Esophagus muscularis mucosa (tissue), 4 donors: Measurements from ENCODE around the gene CBFA2T3.

ENCODE experiments used
- EP300 ChIP-seq: sonication (generic); formaldehyde crosslinking; IDR thresholded peaks from one replicate; pipeline ENCODE4 v1.6.1; 2017; ENCODE audit warnings: antibody characterized with exemption
- POLR2A ChIP-seq: fragments of 450-650 bp; IDR thresholded peaks from one replicate; pipeline ENCODE4 v1.6.1; 2017; ENCODE audit warnings: antibody characterized with exemption, moderate library complexity, mild to moderate bottlenecking, low read depth
- POLR2AphosphoS5 ChIP-seq, 2 donors: sonication (generic); formaldehyde crosslinking; IDR thresholded peaks; one replicate each; pipeline ENCODE4 v1.6.1; 2017; ENCODE audit warnings: antibody characterized with exemption in 2 of 2
- TF ChIP-seq, protein P1 (sequence below), 3 experiments: fragments of 200-600 bp in 2 of 3; fragments of 450-650 bp in 1 of 3; sonication (generic) in 2 of 3; IDR thresholded peaks; one replicate each; pipeline ENCODE4 v1.5.1; 2017 to 2019; ENCODE audit warnings: antibody characterized with exemption in 3 of 3, mild to moderate bottlenecking in 2 of 3, moderate library complexity in 1 of 3

DNA sequence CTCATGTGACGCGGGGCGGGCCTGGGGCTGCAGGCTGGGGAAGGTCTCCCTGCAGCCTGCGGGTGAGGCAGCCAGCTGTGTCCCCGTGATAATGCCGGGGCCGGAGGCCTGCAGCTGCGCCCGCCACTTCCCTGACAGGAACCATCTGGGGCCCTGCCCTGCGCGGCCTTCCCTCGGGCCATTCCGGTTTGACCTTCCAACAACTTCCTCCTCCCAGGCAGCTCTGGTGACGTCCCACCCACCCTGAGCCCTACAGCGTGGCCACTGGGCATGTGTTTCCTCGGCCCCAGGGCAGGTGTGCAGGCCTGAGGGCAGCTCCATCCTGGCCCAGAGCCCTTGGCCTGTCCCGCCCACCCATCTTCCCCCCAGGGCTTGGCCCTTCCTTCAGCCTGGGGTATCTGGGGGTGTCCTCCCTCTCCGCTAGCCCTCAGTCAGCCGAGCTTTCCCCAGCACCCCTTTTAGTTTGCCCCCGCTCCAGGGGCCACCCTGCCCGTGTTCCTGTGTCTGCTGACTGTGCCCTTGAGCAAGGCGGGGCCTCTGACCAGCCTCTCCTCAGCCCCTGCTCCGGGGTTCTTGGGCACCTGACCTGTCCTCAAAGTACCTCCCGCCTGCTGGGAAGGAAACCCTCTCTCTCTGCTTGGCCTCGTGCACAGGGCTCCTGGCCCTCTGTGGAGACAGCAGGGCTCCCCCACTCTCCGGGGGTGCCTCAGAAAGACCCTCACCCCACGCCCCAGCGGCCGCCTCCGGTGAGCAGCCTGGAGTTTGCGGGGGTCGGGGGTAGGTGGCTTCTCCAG is at the start of gene CBFA2T3:
- TF ChIP-seq, protein P1, sequence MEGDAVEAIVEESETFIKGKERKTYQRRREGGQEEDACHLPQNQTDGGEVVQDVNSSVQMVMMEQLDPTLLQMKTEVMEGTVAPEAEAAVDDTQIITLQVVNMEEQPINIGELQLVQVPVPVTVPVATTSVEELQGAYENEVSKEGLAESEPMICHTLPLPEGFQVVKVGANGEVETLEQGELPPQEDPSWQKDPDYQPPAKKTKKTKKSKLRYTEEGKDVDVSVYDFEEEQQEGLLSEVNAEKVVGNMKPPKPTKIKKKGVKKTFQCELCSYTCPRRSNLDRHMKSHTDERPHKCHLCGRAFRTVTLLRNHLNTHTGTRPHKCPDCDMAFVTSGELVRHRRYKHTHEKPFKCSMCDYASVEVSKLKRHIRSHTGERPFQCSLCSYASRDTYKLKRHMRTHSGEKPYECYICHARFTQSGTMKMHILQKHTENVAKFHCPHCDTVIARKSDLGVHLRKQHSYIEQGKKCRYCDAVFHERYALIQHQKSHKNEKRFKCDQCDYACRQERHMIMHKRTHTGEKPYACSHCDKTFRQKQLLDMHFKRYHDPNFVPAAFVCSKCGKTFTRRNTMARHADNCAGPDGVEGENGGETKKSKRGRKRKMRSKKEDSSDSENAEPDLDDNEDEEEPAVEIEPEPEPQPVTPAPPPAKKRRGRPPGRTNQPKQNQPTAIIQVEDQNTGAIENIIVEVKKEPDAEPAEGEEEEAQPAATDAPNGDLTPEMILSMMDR (IDR thresholded peaks at IDR 0.05) = no peak
- TF ChIP-seq POLR2AphosphoS5 (IDR thresholded peaks at IDR 0.05) (peak; percentile 70 to 78), POLR2A (no peak), EP300 (no peak)
